Activated T-helper 9 cell treated with anti-CD3 and anti-CD28 coated beads, Interleukin-2, amount 50 U/mL, for 16 hours (primary cell): ENCODE data around the gene PSMD1.
"Not testable (repeated sequence)": the region's sequence is repeated elsewhere in the genome, so short reads cannot be mapped to it uniquely, and the experiment has no call there.

ENCODE experiments used
- DNase-seq: peaks from one replicate; pipeline ENCODE4 v3.0.0-alpha.2; 2020; ENCODE audit warnings: low read depth

Gene PSMD1

DNA sequence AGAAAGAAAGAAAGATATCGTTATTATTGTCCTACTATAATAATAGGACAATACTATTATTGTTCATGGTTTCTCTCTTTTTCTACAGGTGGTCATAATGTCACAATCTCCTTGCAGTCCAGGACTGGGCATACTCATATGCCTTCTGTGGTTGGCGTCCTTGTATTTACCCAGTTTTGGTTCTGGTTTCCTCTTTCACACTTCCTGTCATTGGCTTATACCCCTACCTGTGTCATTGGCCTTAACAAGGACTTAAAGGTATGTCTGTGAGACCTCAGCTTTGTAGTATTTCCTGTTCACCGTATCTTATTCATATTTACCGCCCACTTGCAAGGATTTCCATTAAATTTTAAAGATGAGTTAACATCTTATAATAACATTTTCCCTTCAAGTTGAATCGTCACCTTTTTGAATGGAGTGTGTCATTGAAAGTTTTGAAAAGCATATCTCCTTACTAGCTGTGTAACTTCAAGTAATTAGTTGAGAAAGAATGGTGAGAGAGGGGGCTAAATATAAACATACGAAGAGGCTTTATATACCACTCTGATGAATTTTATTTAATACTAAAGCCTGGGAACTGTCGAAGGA, 104.7 kb downstream of the PSMD1 start:
- no peak for DNase-seq

DNA sequence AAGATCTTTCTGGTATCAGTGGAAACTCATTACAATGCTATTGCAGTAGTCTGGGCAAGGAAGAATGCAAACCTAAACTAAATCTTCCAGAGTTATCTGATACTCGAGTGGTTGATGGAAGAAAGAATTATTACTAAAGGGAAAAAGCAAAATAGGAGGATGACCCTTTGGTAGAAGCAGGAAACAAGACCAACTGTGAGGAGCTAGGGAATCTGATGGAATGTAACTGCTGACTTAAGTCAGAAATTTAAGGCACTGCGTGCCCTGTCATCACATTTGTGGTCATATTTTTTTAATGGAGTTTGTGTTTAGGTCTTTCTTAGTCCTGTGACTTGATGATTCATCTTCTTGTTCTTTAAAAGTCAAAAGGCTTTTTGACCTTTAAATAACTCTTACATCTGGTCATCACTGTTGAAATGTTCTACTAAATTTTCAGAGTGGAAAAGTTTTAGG, 105.2 kb downstream of the PSMD1 start:
- no peak for DNase-seq

DNA sequence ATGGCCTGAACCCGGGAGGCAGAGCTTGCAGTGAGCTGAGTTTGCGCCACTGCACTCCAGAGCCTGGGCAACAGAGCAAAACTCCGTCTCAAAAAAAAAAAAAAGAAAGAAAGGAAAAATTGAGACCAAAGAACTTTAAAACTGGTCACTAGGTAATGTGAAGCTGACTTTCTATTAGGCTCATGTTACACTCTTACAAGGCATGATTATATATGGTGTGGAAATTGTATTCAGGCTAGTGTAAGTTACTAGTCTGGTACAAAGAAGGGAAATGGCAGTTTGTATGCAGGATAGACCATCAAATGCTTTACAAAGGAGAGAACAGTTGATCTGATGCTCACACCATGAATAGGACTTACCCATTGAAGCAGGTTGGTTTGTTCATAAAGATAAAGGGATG, 106.3 kb downstream of the PSMD1 start:
- no peak for DNase-seq

DNA sequence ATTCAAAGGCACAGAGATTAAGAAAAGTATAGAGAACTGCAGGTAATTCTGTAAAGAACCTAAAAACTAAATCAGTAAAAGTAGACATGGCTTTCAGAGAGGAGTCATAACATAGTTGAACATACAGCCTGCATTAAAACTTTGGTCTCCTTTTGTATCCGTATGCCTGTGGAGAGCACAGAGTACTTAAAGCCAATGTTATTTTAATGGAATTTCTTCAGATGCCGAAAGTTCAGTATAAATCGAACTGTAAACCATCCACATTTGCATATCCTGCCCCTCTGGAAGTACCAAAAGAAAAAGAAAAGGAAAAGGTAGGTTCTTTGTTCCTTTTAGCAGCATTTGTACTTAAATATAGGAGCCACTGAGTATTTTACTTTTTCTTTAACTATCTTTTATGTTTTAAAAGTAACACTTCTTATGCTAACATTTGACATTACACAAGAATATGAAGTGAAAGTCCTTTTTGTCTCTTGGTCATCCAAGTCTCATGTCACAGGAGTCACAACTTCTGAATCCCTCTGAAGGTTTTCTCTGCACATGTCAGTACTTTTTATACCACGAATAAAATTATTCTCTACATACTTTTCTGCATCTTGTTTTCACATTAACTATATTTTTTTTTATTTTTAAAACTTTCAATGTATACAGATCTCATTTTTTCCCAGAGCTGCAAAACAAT, 106.9 kb downstream of the PSMD1 start:
- no peak for DNase-seq

DNA sequence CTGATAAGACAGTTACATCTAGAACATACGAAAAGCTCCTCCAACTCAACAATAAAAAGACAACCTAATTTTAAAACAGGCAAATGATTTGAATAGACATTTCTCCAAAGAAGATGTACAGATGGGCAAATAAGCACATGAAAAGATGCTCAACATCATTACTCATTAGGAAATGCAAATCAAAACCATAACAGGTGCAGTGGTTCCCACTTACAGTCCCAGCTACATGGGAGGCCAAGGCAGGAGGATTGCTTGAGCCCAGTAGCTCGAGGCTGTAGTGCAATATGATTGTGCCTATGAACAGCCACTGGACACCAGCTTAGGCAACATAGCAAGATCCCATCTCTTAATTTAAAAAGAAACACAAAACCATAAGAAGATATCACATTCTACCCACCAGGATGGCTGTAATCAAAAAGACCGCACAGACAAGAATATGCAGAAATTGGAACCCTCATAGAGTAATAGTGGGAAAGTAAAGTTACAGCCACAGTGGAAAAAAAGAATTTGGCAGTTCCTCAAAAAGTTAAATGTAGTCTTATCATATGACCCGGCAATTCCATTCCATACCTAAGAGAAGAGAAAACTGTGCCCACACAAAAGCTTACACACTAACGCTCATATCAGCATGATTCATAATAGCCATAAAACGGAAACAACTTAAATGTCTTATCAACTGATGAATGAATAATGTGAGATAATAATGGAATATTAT, 111.2 kb downstream of the PSMD1 start:
- no peak for DNase-seq

DNA sequence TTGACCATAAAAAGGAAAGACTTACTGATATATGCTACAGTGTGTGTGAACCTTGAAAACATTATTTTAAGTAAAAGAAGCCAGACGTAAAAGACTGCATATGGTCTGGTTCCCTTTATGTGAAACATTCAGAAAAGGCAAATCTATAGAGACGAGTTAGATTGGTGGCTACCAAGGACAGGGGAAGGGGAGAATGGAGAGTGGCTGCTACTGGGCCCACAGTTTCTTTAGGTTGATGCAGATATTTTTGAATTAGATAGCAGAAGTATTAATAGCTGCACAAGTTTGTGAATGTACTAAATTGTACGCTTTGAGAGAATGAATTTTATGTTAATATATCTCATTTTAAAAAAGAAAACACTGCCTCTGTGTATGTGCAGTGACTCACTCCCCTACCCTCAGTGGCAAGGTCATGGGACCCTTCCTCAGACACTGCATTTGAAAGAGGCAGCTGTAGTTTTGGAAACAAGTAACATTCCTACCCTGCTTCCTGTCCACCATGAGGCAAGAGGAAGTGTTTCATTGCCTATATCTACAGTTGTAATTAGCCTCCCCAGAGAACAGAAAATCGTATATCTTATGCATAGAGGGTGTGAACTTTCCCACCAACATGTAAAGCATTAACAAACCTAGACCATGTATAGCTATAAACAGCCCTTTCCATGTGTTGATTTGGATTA, 111.9 kb downstream of the PSMD1 start:
- no peak for DNase-seq

DNA sequence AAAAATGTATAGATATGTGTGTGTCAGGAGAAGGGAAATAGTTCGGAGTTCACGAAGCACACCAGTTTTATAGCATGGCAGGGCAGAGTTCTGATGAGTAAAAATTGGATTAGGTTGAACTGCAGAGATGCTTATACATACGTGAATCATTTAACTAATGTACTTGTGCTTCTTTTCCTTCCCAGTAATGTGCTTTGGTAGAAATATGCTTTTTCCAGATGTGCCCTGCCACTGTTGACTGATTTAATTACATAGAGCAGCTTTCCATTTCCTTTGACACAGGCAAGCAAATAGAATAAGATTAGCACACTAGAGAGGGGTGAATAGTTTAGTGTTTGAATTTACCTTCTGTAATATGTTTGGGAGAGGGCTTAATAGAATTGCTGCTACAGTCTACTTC, 112.8 kb downstream of the PSMD1 start:
- DNase-seq = no peak

DNA sequence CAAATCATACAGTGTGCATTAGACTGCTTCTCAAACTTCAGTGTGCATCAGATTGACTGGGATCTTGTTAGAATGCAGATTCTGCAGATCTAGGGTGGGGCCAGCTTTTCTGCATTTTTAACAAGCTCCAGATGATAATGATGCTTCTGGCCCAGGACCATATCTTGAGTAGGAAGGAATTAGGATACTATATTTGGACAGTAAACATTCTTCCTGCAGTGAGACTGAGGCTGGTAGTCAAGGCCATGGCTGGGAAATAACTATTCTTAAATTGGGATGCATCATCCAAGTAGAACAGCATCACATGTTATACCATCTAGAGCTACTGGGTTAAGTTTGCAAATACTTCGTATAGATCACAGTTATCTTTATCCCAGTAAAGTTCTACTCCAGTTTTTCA, 113.4 kb downstream of the PSMD1 start:
- no peak for DNase-seq

DNA sequence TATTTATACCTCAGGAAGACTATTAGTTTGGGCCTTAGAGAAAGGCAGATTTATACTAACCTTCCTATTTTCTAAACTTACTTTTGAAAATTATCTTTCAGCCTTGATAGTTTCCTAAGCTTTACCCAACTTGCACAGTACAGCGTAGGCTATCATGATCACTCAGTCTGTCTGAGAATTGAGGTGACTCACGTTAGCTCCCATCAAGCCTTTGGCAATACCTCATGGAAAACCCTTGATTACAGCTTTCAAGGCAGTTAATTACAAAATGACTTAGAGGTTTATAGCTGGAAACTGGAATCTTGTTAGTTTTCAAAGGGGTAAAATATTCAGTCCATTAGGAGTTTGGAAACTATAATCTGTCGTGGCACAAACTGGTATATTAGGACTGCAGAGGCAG, 115.4 kb downstream of the PSMD1 start:
- DNase-seq = no peak

DNA sequence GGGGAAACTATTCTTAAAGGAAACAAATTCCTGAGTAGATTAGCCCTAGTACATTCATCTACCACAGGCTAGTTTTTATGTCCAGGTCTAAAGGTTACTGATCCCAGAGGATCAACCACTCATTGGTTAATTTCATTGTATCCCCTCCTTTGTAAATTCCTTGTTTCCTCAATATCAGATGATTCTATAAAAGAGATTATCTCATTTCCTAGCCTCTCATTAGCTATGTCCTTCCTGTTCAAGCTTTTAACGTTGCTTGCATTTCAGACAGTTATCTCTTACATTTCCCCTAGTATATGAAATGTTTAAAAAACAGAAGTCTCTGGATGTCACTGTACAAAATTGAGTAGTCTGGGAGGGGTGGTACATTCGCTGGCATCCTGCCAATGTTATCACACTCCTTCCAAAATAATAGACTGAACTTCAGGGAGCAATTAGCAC, 117.6 kb downstream of the PSMD1 start:
- DNase-seq = no peak

DNA sequence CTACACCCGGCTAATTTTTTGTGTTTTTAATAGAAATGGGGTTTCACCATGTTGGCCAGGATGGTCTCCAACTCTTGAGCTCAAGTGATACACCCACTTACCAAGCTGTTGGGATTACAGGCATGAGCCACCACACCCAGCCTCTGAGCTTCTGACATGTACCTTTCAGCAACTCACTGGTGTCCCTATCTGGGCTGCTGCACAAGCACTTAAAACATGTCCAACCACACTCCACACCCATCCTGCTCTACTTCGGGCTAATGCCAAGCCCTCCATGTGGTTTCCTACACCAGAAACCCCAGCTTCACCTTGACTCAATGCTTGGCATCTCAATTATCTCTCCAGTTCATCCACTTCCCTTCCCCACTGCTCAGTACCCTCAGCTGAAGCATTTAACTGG, 119.4 kb downstream of the PSMD1 start:
- DNase-seq = no peak

DNA sequence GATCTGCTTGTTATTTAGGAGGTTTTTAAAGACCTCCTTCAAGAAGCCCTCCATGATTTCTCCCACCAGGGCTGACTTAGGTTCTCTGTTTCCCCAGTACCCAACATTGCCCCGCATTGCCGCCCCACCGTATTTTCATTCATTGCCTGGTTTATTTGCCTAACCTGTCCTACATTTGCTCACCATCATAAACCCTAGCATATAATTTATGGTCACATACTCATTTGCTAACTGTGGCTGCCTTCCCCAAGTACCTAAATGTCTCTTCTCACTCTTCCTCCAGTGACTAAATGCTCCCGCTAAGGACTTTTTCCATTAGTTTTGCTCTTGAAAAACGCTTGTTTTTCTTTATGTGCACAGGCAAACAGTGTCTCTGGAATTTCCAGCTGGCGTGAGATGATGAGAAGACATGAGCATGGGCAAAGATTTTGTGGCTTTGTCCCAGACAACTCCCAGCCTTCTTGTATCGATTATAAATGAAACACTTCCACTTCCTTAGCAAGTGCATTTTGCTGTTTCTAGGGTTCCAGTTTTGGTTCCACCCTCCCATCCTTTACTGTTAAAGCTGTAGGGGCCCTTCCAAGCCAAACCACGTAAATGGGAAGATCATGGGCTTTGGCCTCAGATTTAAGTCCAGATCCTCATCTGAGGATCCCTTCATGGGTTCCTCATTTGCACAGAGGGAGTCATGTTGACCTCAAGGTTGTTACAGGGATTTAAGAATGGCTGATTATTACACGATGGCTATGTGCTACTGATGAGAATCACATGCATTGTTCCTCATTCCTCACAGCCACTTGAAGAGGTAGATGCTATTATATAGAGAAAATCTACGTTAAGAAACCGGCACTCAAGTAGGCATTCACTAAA, 120.7 kb downstream of the PSMD1 start:
- no peak for DNase-seq

DNA sequence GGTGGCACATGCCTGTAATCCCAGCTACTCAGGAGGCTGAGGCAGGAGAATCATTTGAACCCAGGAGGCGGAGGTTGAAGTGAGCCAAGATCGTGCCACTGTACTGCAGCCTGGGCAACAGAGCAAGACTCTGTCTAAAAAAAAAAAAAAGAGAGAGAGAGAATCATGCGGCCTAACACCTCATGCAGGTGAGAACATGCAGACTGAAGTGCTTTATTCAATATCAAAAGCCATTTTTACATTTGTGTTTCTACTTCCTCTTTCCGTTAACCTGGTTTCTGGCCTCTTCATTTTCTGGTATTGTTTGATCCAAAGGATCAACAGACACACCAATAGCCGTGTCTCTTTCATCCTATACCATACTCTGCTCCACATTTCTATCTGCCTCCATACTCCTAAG, 122.1 kb downstream of the PSMD1 start:
- not testable (repeated sequence) for DNase-seq

DNA sequence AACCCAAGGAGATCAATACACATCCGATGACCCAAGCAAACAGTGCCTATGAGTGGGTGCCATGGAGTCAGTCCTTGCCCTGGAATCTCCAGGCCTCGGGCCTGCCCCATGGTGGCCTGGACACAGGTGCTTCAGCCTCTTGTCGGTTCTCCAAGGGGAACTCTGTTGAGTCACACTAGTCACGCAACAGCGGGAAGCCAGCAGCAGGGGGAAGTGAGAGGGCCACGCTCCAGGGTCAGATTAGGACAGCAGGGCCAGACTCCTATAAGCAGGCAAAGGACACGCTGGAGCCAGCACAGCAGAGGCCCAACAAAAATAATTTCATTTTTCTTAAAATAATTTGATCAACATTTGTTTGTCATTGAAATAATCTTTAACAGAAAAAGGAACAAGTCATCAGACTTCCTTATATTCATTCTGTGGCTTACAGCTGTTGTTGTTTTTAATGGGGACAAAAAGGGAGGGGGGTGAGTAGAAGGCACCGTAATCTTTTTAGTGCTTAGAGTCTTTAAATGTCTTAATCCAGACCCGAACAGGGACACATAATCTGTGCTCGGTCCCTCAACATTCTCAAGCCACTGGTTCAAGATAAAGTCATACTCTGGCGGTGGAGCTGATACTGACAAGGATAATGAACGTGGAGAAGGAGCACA, 125.3 kb downstream of the PSMD1 start:
- no peak for DNase-seq

DNA sequence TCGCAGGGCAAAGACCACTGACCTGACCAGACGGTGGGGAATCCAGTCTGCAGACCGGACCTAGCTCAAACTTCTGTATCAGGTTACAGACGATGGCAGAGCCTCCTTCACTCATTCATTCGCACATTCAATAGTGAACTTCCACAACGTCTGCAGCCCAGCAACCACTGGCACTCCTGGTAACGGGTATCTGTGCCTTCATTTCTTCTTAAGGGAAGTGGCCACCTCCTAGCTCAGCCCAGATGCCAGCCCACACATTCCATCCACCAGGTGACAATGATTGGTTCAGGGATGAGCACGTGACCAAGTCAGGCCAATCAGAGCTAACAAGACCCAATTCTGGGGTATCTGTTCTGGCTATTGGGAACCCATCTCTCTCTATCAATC, 125.8 kb downstream of the PSMD1 start:
- no peak for DNase-seq

DNA sequence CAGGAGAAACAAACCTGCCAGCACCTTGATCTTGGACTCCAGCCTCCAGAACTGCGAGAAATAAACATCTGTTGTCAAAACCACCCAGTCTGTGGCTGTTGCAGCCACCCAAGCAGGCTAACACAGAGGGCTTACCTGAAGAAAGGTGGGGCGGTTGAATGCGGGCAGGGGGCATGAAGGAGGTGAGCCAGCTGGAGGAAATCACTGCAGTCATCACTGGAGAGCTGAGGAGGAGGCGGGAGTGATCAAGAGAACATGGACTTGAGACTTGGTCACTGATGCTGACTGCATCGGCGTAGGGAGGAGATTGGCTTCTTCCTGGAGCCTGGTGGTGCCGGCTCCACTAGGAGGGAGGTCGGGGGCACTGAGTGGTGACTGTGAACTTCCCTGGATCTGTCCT, 127.2 kb downstream of the PSMD1 start:
- no peak for DNase-seq

DNA sequence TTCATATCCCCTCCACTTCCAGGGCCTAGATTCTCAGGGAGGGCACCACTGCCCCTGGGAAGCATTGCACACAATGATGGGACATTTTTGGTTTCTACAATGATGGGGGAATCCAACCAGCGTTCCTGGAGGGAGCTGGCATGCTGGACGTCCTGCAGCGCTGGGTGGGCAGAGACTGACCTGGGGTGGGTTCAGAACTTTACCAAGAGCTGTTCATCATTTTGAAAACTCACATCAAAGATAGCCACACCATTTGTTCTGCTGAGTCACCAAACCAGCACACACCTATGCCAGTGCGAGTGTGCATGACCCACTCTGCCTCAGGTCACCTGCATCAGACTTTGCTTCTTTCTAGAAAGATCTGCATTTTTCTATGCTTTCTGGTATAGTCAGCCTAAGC, 127.7 kb downstream of the PSMD1 start:
- DNase-seq = no peak

DNA sequence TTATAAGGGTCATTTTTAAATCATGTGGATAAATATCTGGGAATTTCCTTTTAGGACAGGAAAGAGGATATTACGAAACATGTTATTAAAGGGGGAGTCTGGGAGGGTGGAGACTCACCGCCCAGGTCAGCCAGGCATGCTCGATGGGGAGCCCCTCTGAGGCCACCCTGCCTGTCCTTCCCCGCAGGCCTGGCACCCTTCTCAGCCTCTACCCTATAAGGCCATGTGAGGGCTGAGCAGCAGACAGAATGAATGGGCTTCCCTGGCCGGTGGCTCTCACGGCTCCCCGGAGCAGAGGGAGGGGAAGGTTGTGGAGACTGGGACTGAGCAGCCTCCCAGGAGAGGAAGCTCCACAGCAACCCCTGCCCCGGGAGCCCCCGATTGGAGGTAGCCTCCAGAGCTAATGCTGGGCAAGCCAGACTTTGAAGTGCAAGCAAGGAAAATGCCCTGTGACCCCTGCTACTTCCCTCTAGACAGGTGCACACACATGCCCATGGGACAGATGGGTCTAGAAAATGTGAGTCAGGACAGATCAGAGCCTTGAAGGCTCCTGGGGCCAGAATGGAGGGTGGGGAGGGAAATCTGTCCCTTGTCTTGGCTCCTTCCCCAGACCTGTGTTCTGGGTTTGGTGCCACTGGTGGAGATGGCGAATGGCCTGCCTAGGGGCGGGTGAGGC, 128.5 kb downstream of the PSMD1 start:
- DNase-seq = no peak

DNA sequence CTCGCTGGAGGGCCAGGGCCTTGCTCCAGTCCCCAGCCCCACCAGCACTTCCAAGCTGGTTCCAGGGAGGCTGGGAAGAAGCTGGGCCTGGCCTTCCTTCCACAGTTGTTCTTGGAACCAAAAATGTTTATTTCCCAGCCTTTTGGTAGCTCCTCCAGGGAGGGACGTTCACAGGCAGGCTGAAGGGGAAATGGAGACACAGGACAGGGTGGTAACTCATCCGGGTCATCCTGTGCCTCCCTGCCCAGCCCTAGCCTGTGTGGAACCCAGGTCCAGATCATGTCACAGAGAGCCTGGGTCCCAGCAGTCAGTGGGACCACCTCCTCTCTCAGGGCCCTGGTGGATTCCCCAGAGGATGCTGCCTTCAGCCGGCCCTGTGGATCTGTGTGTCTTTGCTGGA, 129.2 kb downstream of the PSMD1 start:
- no peak for DNase-seq

DNA sequence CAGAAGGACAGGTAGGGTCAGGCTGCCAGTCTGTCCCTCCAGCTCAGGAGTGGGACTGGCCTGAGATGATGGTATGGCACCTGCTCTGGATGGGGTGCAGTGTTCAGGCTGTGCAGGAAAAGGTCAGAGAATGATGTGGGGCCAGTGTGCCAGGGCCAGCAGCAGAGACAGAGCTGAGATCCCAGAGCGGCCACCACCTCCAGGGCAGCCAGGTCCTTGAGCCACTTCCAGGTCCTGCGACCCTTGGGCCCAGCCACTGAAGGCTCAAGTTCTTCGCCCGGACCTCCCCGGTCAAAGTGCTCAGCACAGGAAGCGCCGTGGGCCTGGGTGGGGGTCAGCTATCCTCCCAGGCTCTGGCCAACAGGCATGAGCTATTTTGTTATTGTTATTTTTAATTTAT, 129.7 kb downstream of the PSMD1 start:
- DNase-seq = no peak
